TTC549 (cell line): ENCODE data around the gene CTNNAL1.
"Not testable (repeated sequence)": the region's sequence is repeated elsewhere in the genome, so short reads cannot be mapped to it uniquely, and the experiment has no call there.

Experiments
- FAIRE-seq: peaks from 2 replicates; lab custom pipeline; 2012; peaks lifted over from hg19 to GRCh38; lab: Jason Lieb, UNC

The CTNNAL1 gene, protein sequence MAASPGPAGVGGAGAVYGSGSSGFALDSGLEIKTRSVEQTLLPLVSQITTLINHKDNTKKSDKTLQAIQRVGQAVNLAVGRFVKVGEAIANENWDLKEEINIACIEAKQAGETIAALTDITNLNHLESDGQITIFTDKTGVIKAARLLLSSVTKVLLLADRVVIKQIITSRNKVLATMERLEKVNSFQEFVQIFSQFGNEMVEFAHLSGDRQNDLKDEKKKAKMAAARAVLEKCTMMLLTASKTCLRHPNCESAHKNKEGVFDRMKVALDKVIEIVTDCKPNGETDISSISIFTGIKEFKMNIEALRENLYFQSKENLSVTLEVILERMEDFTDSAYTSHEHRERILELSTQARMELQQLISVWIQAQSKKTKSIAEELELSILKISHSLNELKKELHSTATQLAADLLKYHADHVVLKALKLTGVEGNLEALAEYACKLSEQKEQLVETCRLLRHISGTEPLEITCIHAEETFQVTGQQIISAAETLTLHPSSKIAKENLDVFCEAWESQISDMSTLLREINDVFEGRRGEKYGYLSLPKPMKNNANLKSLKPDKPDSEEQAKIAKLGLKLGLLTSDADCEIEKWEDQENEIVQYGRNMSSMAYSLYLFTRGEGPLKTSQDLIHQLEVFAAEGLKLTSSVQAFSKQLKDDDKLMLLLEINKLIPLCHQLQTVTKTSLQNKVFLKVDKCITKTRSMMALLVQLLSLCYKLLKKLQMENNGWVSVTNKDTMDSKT

DNA sequence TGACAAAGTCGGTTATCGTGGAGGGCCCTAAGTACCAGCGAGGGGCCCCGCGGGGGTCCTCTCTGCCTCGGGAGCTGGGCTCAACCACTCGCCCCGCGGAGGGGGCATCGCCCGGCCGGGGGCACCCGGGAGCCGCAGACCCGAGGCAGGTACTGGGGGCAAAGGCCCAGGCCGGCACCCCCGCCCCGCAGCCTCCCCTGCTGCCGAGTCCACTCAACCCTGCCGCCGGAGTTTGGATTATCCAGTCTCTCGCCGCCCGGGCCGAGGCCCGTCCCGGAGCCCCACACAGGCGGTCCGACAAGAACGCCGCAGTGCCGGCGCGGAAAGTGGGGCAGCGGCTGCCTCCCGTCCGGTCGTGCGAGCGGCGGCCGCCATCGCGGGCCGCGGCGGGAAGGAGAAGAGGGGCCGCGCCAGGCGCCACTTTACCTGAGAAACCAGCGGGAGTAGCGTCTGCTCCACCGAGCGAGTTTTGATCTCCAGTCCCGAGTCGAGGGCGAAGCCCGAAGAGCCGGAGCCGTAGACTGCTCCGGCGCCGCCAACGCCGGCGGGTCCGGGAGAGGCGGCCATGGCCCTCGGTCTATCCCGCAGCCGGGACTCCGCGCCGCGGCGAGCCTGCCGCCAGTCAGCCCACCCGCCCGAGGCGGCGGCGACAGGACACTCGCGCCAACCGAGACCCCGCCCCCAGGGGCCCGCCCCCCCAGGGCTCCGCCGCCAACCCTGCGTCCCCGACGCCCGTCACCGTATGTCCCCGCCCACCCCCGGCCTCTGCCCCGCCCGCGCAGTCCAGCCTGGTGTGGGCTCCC is at the start of gene CTNNAL1:
Gene CTNNAL1 (minus strand): TSS at position 624 of the 803 bp plus-strand sequence. CDS start 57 bp downstream, at position 567.
- FAIRE-seq = no peak

DNA sequence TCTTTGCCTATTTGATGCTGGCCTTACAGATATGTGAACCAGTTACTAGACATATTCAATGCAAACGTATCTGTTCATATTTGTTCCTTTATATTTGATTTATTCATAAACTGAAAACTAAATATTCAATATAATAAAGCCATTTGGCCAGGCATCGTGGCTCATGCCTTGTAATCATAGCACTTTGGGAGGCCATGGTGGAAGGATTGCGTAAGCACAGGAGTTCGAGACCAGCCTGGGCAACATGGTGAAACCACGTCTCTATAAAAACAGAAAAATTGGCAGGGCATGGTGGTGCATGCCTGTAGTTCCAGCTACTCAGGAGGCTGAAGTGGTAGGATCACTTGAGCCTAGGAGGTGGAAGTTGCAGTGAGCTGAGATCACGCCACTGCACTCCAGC is 49.2 kb upstream of the CTNNAL1 start:
- no peak for FAIRE-seq

DNA sequence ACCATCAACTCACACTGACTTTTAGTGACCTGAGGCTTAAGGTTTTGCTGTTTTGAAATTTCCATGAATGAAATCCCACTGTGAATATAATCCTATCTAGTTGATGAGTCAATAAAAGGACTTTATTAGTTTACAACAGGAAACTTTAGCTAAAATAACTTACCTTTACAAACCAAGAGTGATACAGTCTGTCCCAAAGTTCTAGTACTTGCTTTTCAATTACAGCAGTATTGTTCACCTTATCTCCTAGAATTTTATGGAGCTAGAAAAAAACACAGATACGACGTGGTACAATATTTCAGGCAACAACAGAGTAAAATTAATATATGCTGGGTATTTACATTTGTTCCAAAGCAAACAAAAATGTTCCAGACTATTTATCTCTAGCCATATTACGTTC is 46.9 kb upstream of the CTNNAL1 start:
- FAIRE-seq = no peak

DNA sequence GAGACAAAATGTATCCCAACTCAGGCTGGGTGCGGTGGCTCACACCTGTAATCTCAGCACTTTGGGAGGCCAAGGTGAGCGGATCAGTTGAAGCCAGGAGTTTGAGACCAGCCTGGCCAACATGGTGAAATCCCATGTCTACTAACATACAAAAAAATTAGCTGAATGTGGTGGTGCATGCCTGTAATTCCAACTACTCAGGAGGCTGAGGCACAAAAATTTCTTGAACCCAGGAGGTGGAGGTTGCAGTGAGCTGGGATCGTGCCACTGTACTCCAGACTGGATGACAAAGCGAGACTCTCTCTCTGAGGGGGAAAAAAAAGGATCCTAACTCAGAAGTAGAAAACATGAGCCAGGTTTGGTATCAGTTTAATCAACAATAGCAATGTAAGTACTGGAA is 39.8 kb upstream of the CTNNAL1 start:
- not testable (repeated sequence) for FAIRE-seq

DNA sequence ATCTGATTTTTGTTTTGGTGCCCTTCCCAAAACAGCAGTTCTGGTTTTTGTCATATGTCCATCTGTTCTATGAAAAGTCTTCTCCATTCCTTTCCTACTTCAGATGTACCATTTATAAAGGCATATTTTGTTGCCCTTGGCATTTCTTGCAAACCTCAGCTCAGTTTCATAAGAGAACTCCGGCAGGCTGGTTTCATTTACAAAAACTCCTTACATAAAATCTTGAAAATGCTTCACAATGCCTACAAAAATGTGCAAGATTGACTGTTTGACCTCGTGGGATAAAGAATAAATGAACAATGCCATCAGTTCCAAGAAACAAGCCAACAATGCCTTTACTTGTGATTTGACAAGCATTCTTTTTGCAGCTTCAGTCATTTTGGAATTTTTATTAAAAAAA is 39.1 kb upstream of the CTNNAL1 start:
- no peak for FAIRE-seq

DNA sequence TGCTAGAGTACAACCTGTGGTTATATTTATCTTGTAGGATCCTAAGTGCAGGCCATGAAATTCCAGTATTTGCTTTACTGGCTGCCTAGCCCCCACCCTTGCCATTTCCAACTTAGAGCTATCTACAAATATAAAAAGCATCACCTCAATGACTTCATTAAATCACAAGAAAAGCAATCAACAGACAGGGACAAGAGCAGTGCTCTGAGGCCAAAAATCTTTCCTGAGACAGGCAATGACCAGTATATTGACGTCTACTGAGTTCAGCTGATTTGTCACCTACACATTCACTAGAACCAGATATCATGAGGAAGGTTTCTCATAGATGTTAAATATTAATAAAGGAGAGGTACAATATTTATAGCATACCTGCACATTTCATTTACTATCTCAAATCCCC is 38.4 kb upstream of the CTNNAL1 start:
- no peak for FAIRE-seq

DNA sequence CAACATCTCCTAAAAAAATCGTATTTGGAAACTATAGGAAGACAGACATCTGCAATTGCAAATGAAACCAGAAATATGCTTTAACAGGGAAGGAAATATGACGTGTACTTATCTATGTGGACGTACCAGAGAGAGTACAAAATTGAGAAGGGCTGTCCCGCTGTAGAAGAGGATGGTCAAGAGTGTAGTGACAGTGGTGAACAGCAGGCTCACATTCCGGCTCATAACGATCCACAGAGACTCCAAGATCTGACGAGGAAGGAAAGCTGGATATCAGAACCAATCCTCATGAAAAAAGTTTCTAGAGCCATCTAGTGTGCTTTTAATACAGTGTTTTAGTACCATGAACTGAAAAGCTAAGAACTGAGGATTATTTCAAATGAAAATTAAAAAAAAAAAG is 37.1 kb upstream of the CTNNAL1 start:
- FAIRE-seq = no peak

DNA sequence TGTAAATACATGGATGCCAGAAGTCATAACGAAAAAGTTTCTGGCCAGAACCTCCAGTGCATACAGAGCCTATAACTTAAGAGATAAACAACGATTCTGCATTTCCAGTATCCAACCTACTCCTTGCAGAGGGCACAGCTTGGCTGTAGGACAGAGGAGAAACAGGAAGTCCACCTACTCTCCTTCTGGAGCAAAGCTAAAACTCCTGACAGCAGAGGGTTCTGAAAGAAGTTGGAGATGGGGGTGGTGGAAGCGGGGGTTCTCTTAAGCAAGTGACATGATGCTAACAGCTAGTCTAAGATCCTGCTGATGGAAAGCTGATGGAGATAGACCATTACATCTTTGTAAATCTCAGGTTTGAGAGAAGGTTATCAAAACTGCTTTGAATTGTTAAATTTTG is 35.5 kb upstream of the CTNNAL1 start:
- no peak for FAIRE-seq

DNA sequence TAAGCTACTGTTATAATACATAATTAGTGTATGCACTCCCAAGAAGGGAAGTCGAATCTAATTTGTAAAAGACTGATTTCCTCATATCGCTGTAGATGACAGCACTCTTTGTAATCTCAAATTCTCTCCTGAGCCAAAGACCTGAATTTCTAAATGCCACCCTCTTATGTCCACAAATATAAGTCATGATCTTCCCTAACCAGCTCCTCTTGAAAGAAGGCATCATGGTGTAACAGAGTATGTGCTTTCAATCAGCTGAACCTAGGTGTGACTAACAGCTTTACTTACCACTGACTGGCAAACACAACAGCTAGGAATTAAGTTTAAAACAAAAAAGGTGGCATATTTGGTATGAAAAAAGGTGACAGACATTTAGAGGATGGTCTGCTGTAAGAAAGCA is 34.0 kb upstream of the CTNNAL1 start:
- FAIRE-seq = no peak

DNA sequence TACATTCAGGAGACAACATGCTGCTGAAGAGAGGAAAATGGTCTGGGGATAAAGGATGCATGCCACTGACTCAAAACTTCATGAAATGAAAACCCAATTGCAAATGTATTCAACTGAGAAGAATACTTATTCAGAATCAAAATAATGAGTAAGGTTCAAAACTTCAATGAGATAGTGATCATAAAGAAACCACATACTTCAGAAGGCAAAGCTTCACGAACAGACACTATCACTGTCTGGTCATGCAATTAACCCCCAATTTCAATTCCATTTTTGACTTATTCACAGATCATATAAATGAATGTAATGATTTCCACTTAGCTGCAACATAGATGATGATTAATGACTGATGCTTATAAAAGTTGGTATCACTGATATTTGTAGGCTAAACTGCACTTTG is 33.0 kb upstream of the CTNNAL1 start:
- no peak for FAIRE-seq

DNA sequence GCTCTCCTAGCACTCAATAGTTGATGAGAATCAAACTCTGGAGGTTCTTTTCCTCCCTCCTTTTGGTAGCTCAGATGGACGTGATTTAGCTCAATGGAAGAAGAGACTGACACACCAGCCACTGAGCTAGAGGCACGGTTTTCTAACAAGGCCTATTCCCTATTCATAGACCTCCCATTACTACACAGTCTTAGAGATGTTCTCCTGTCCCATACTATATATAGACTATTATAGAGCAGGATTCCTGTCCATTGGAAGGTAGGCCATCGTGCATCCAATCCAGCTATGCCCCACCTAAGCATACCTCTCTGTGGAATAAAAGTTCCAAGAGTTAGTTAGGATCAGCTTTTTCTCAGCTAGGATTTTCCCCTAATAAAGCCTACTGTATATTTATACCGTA is 30.3 kb upstream of the CTNNAL1 start:
- FAIRE-seq = no peak

DNA sequence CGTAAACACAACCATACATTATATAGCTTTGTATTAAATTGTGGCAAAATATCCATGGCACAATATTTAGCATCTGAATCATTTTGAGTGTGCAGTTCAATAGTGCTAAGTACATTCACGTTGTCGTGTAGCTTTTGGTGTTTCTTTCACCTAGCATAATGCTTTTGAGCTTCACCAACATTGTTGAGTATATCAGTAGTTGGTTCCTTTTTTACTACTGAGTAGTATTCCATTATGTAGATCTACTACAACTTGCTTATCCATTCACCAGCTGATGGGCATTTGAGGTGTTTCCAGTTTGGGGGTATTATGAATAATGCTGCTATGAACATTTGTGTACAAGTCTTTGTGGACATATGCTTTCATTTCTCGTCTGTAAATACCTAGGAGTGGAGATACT is 27.3 kb upstream of the CTNNAL1 start:
- no peak for FAIRE-seq

DNA sequence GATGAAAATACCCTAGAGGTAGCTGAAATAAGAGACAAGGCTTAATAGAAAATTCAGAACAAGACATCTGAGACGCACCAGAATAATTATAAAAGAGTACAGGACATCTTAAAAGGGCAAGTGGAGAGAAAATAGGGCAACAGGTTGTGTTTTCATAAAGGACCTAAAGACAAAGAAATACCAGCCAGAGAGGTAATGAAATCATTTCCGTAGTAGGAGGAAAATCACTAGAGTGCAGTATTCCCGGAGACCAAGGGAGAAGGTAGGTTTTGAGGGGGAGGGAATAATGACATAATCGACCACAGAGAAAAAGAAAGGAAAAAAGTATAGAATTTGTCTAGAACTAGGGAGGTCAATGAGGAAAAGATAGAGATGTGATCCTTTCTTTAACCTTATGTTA is 26.2 kb upstream of the CTNNAL1 start:
- FAIRE-seq = no peak

DNA sequence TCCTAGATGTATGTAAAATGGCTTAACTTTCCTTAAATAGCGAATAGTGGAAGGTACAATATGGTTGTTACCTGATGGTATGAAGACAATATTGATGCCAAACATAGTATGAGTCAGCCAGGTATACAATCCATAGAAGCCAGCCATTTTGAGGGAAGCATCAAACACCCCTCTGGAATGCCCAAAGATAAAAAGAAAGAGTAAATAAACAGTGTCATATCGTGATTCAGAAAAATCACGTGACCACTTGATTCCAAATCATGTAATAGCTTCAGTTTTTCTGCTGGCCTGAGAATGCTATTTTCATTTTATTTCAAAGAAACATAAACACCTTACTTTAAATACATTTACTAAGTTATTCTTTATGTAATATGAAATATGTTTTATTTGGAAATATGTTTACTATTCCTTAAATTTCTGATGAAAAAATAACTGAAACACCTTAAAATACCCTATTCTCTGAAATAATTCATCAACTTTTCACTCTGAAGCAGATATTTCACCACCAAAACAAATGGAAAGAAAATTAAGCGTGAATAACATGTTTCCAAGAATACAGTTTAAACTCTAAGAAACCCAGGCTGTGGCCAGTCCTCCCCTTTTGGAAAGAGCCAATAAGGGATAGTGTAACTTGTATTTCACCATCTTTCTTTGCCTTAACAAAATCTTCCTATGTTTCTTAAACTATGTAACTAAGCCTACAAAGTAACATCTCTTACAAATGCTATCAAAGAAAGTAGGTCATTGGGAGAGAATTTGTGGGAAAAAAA is 24.8 kb upstream of the CTNNAL1 start:
- no peak for FAIRE-seq

DNA sequence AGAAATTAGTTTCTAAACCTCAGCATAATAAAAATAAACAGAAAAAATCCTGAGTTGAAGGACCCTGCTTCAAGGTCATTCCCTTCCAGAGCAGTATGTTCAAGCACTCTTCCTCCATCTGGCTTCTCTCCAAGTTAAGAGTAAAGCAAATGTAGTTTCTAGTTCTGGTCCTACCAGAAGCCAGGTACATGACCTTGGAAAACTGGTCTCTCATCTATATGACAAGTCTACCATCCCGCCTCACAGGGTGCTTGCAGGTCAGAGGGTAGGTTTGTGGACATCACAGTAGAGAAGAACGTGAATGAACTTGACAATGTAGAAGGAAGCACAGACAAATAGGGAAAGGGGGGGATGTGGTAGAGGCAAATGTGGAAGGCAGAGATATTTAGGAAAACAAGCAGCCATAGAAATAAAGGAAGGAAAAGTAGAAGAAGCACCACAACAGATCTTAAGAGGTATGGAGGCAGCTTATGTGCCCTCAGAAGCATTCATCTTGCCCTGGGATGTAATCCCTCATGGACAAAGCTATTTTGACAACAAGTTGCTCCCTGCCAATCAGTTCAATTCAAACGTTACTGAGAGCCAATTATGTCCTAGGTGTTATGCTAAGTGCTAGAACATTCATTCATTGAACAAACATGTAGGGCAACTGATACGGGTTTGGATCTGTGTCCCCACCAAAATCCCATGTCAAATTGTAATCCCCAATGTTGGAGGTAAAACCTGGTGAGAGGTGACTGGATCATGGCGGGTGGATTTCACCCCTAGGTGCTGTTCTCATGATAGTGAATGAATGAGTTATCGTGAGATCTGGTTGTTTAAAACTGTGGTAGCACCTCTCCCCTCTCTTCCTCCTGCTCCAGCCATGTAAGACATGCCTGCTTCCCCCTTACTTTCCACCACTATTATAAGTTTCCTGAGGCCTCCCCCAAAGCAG is 23.7 kb upstream of the CTNNAL1 start:
- no peak for FAIRE-seq

DNA sequence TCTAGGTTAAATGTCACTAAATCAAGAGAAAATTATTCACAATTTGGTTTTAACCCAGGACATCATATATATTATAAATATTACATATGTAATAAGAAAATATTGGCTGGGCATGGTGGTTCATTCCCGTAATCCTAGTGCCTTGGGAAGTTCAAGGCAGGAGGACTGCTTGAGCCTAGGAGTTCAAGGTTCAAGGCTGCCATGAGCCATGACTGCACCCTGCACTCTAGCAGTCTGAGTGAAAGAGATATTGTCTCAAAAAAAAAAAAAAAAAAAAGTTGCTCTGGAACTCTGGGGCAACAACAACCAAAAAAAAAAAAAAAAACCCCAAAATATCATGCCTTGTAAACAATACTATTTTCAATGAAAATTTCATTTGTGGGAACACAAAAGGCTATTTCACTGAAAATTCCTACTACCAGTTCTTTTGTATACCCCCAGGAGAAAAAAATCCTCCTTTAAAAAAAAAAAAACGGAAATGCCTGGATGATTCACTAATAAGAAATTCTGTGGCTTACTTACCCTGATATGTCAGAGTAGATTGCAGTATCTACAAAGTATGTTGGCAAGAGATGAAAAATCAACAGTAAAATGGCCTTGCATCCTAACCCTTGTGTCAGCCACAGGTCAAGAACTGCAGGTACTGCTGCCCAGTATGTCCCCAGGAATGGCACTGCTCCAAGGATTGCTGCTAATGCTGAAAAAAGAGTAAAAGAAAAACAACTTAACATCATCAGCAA is 22.6 kb upstream of the CTNNAL1 start:
- no peak for FAIRE-seq

DNA sequence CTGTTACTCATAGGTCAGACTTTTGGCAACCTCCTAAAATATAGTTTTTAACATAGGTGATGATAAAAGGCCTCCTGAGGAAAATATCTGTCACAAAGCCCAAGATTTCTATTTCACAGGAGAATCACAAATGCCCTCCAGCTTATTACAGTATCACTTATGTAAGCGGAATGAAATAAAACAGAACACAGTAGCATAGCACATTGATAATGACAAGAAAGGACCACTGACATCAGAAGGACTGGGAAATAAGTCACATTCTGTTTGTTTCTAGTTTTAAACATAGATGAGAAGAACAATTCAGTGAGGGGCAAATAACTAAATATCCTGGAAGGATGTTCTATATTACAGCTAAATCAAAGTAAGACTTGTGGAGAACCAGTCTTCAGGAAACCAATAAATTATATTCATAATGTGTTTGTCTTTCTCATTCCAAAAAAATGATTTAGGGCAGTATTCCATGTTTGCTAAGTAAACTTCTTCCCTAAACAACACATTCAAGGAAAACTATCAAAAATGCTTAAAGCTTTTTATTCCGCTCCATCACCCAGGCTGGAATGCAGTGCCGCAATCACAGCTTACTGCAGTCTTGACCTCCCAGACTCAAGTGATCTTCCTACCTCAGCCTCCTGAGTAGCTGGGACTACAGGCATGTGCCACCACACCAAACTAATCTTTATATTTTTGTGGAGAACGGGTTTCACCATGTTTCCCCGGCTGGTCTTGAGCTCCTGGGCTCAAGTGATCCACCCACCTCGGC is 20.8 kb upstream of the CTNNAL1 start:
- FAIRE-seq = no peak

DNA sequence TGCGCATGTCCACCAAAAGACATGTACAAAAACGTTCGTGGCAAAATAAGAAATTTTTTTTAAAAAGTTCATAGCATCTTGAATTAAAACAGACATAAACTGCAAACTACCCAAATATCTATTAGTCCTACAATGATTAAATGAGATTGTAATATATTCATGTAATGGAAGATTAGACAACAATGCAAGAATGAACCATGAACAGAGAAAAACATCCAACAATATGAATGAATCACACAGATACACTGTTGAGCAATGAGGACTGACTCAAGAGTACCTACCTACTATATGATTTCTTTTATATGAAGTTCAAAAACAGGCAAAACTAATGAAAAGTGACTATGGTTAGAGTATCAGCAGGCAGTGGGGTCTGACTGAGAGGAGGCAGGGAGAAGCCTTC is 17.9 kb upstream of the CTNNAL1 start:
- no peak for FAIRE-seq

DNA sequence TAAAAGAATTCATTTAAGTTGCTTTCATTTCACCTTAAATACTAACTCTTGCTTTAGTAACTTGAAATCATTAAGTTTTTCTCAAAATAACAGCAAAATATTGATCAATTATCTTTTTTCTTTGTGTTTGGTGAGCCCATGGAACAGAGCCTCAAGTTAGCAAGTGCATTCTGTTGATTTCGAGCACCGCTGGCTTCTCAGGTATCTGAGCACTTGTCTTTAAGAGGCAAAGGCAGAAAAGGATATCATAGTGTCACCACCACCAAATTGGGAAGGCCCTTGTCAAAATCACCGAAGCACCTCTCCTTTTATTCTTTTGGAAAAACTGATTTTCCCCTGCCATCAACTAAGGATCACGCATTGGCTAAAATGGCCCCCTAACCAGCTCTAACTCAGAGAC is 17.1 kb upstream of the CTNNAL1 start:
- no peak for FAIRE-seq

DNA sequence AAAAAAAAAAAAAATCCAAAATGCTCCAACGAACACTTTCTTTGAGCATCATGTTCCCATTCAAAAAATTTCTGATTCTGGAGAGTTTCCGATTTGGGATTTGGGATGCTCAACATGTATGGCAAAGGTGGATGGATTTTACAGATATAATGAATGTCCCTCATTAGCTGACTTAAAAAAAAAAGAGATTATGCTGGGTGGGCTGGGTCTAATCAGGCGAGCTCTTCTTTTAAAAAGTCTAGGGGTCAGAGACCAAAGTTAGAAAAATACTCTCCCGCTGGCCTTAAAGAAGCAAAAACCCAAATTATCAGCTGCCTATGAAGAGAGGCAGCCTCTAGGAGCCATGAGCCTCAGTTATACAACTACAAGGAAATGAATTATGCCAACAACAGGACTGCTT is 15.2 kb upstream of the CTNNAL1 start:
- FAIRE-seq = no peak
